PFSK-1 (cell line): ENCODE results near the gene PDZD8.

Experiments
- POLR2AphosphoS5 ChIP-seq: IDR thresholded peaks from 2 replicates; pipeline ENCODE4 v1.6.1; 2012; ENCODE audit warnings: low read depth, mild to moderate bottlenecking, control low read depth, low read length, moderate library complexity
- SIN3A ChIP-seq: IDR thresholded peaks from 2 replicates; pipeline ENCODE4 v1.6.1; 2012; ENCODE audit warnings: mild to moderate bottlenecking, low read length, moderate library complexity, borderline replicate concordance; ENCODE audit not compliant: insufficient read depth
- TAF1 ChIP-seq: IDR thresholded peaks from 2 replicates; pipeline ENCODE4 v1.6.1; 2012; ENCODE audit warnings: low read length, control low read depth, borderline replicate concordance; ENCODE audit not compliant: insufficient read depth
- TF ChIP-seq, protein P1 (sequence below), 2 experiments: IDR thresholded peaks; 2 replicates each; pipeline versions ENCODE4 v1.6.1 to v1.8.0; 2011 to 2012; ENCODE audit warnings: low read depth in 2 of 2, low read length in 2 of 2, control low read depth in 1 of 2, inconsistent platforms in 1 of 2, mild to moderate bottlenecking in 1 of 2, moderate library complexity in 1 of 2; ENCODE audit not compliant: insufficient read depth in 1 of 2

DNA sequence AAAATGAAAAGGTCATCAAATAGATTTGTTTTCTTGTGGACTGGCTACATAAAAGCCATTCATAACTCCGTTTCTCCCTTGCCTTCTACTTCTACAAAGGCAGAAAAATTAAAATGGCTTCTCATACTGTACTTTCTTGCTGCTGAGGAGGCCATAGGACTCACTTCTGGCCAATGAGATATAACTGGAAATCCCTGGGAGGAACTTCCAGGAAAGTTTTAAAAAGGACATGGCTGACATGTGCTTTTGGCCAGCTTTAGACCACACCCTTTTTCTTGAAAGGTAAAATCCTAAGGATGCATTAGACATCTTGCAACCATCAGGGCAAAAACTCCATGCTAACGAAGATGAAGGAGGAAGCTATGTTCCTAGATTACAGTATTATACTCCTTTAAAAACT, 58.5 kb downstream of the PDZD8 start:
- TF ChIP-seq SIN3A (no peak), POLR2AphosphoS5 (no peak), TAF1 (no peak)
- TF ChIP-seq, protein P1, sequence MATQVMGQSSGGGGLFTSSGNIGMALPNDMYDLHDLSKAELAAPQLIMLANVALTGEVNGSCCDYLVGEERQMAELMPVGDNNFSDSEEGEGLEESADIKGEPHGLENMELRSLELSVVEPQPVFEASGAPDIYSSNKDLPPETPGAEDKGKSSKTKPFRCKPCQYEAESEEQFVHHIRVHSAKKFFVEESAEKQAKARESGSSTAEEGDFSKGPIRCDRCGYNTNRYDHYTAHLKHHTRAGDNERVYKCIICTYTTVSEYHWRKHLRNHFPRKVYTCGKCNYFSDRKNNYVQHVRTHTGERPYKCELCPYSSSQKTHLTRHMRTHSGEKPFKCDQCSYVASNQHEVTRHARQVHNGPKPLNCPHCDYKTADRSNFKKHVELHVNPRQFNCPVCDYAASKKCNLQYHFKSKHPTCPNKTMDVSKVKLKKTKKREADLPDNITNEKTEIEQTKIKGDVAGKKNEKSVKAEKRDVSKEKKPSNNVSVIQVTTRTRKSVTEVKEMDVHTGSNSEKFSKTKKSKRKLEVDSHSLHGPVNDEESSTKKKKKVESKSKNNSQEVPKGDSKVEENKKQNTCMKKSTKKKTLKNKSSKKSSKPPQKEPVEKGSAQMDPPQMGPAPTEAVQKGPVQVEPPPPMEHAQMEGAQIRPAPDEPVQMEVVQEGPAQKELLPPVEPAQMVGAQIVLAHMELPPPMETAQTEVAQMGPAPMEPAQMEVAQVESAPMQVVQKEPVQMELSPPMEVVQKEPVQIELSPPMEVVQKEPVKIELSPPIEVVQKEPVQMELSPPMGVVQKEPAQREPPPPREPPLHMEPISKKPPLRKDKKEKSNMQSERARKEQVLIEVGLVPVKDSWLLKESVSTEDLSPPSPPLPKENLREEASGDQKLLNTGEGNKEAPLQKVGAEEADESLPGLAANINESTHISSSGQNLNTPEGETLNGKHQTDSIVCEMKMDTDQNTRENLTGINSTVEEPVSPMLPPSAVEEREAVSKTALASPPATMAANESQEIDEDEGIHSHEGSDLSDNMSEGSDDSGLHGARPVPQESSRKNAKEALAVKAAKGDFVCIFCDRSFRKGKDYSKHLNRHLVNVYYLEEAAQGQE (IDR thresholded peaks at IDR 0.05; ENCODE audit: insufficient read depth in 1 of 2, low read depth in 2 of 2, low read length in 2 of 2), result no peak
